ENCODE data around the gene DCTN5.

The DCTN5 gene

GRCh38 chr16:23704772-23705516 is 63.7 kb downstream of the DCTN5 start:
- Histone ChIP-seq H3K36me3 (ENCODE audit: insufficient read depth, low read length) (no peaks in the 10 kb centered on the region), H3K27ac (ENCODE audit: low read length) (no peak overlapping the region), H2AFZ (ENCODE audit: low read depth, low read length) (no peak overlapping the region), H3K9me3 (ENCODE audit: insufficient read depth, low read length, severe bottlenecking) (no peaks in the 10 kb centered on the region), H3K79me2 (ENCODE audit: insufficient read depth, low read length) (no peaks in the 10 kb centered on the region), H3K4me1 (ENCODE audit: insufficient read depth, low read length) (no peaks in the 10 kb centered on the region), H3K27me3 (ENCODE audit: insufficient read depth, low read length, poor library complexity) (no peaks in the 10 kb centered on the region), H4K20me1 (ENCODE audit: insufficient read depth, low read length) (no peaks in the 10 kb centered on the region; the same call in 1 of the 2 replicates), H3K4me3 (ENCODE audit: low read depth in 1 of 2, low read length in 2 of 2) (no peak overlapping the region), H3K4me2 (ENCODE audit: insufficient read depth, low read length) (no peak overlapping the region), H3K9ac (ENCODE audit: low read depth, low read length) (no peak overlapping the region)
- no peak for TF ChIP-seq CTCF (IDR thresholded peaks at IDR 0.05; ENCODE audit: borderline replicate concordance, extremely low read depth, low read length, poor library complexity, severe bottlenecking)
- TF ChIP-seq EZH2 (IDR thresholded peaks at IDR 0.05; ENCODE audit: borderline replicate concordance, low read depth, low read length, severe bottlenecking), result no peak
- ATAC-seq (ENCODE audit: insufficient read depth, low read depth) (no peak), DNase-seq (no peak)

- no peaks in the 10 kb centered on the region for H3K79me2 ChIP-seq (ENCODE audit: insufficient read depth, low read length)
- TF ChIP-seq EZH2 (IDR thresholded peaks at IDR 0.05; ENCODE audit: borderline replicate concordance, low read depth, low read length, severe bottlenecking) (no peak), CTCF (IDR thresholded peaks at IDR 0.05; ENCODE audit: borderline replicate concordance, extremely low read depth, low read length, poor library complexity, severe bottlenecking) (no peak)
- H3K27ac ChIP-seq (ENCODE audit: low read length), result no peak overlapping the region
- no peaks in the 10 kb centered on the region for H3K36me3 ChIP-seq (ENCODE audit: insufficient read depth, low read length)
- no peaks in the 10 kb centered on the region for H3K4me1 ChIP-seq (ENCODE audit: insufficient read depth, low read length)
- H3K4me3 ChIP-seq (ENCODE audit: low read depth in 1 of 2, low read length in 2 of 2), result no peak overlapping the region
- H3K9ac ChIP-seq (ENCODE audit: low read depth, low read length), result no peak overlapping the region
- no peak overlapping the region for H2AFZ ChIP-seq (ENCODE audit: low read depth, low read length)
- no peaks in the 10 kb centered on the region for H3K9me3 ChIP-seq (ENCODE audit: insufficient read depth, low read length, severe bottlenecking)
- ATAC-seq (ENCODE audit: insufficient read depth, low read depth) (no peak), DNase-seq (no peak)
- H4K20me1 ChIP-seq (ENCODE audit: insufficient read depth, low read length), result no peaks in the 10 kb centered on the region; the same call in 1 of the 2 replicates
- no peaks in the 10 kb centered on the region for H3K27me3 ChIP-seq (ENCODE audit: insufficient read depth, low read length, poor library complexity)
- H3K4me2 ChIP-seq (ENCODE audit: insufficient read depth, low read length), result no peak overlapping the region
Observed at GRCh38 chr16:23705517-23705902, 64.2 kb downstream of the DCTN5 start.

- Histone ChIP-seq H3K4me3 (ENCODE audit: low read depth in 1 of 2, low read length in 2 of 2) (no peak overlapping the region), H4K20me1 (ENCODE audit: insufficient read depth, low read length) (no peaks in the 10 kb centered on the region; the same call in 1 of the 2 replicates), H3K27ac (ENCODE audit: low read length) (no peak overlapping the region), H3K36me3 (ENCODE audit: insufficient read depth, low read length) (no peaks in the 10 kb centered on the region), H3K27me3 (ENCODE audit: insufficient read depth, low read length, poor library complexity) (no peaks in the 10 kb centered on the region), H3K9me3 (ENCODE audit: insufficient read depth, low read length, severe bottlenecking) (no peaks in the 10 kb centered on the region), H3K9ac (ENCODE audit: low read depth, low read length) (no peak overlapping the region), H3K4me2 (ENCODE audit: insufficient read depth, low read length) (no peak overlapping the region), H3K4me1 (ENCODE audit: insufficient read depth, low read length) (no peaks in the 10 kb centered on the region), H3K79me2 (ENCODE audit: insufficient read depth, low read length) (no peaks in the 10 kb centered on the region), H2AFZ (ENCODE audit: low read depth, low read length) (no peak overlapping the region)
- ATAC-seq (ENCODE audit: insufficient read depth, low read depth) (no peak), DNase-seq (no peak)
- TF ChIP-seq EZH2 (IDR thresholded peaks at IDR 0.05; ENCODE audit: borderline replicate concordance, low read depth, low read length, severe bottlenecking) (no peak), CTCF (IDR thresholded peaks at IDR 0.05; ENCODE audit: borderline replicate concordance, extremely low read depth, low read length, poor library complexity, severe bottlenecking) (no peak)
Observed at GRCh38 chr16:23706439-23706838, 65.2 kb downstream of the DCTN5 start.

Data from DND-41 (cell line).